Thymus (tissue), 11 donors: ENCODE data around the gene SAFB. TPM values are rescaled to one million over a fixed set of nuclear protein-coding genes. Genes with fewer than 3 reads are reported as not detected.
A peak's percentile ranks its signal among the peaks of the same experiment; 100 is the strongest.

Experiments
- DNase-seq, 9 donors: peaks; one replicate each; pipeline ENCODE4 v3.0.0-alpha.2; 2013; ENCODE audit warnings: low spot score in 9 of 9, low read depth in 6 of 9, missing footprints in 1 of 9
- H3K27ac ChIP-seq, 2 donors: one replicate each; pipeline ENCODE4 v1.5.1; 2013; ENCODE audit warnings: control low read depth in 1 of 2, low read depth in 1 of 2, low read length in 1 of 2, mild to moderate bottlenecking in 1 of 2, moderate library complexity in 1 of 2
- H3K27me3 ChIP-seq, 2 donors: one replicate each; pipeline ENCODE4 v1.5.1; 2013; ENCODE audit warnings: low read length in 1 of 2; ENCODE audit not compliant: control insufficient read depth in 2 of 2, insufficient read depth in 1 of 2
- H3K36me3 ChIP-seq, 2 donors: one replicate each; pipeline ENCODE4 v1.5.1; 2013; ENCODE audit warnings: low read length in 1 of 2, mild to moderate bottlenecking in 1 of 2, moderate library complexity in 1 of 2; ENCODE audit not compliant: control insufficient read depth in 2 of 2, insufficient read depth in 2 of 2
- H3K4me1 ChIP-seq, 2 donors: one replicate each; pipeline ENCODE4 v1.5.1; 2013; ENCODE audit warnings: low read length in 2 of 2; ENCODE audit not compliant: control insufficient read depth in 2 of 2, insufficient read depth in 2 of 2
- H3K4me3 ChIP-seq, 2 donors: one replicate each; pipeline ENCODE4 v1.5.1; 2013; ENCODE audit warnings: low read length in 2 of 2, control low read depth in 1 of 2, mild to moderate bottlenecking in 1 of 2
- H3K9me3 ChIP-seq, 2 donors: one replicate each; pipeline ENCODE4 v1.5.1; 2013; ENCODE audit warnings: low read length in 1 of 2, mild to moderate bottlenecking in 1 of 2; ENCODE audit not compliant: control insufficient read depth in 2 of 2, insufficient read depth in 1 of 2
- WGBS: extraction: QIAGEN DNeasy Blood & Tissue Kit; methylation state at CpG from one replicate; pipeline ENCODE4 v1.1.7; 2013; 5-methylcytosine and 5-hydroxymethylcytosine counted together
- polyA plus RNA-seq: library from polyadenylated mRNA; stranded (reverse); fragments of 200-250 nt; gene quantifications from one replicate; pipeline ENCODE4 v1.2.3, GENCODE V29; 2013
- total RNA-seq: library from RNA; stranded (reverse); fragments of 120-200 nt; gene quantifications from one replicate; pipeline ENCODE4 v1.2.4, GENCODE V29; 2013
- donor health status: healthy.

The SAFB gene
- total and polyA plus RNA-seq, 2 donors: 32.6 to 73.3 TPM

- no peak for DNase-seq
- no peaks in the 10 kb centered on the region for H3K27me3 ChIP-seq
- peaks cover 95 to 96% of the 10 kb centered on the region in 2 donors for H3K36me3 ChIP-seq
- no peak overlapping the region for H3K27ac ChIP-seq
- H3K4me1 ChIP-seq: no peaks in the 10 kb centered on the region
- no peak overlapping the region for H3K4me3 ChIP-seq
- no peaks in the 10 kb centered on the region for H3K9me3 ChIP-seq
- 99% methylated on average over 17 of the region's 17 CpGs for WGBS
These were observed 41.0 kb downstream of the SAFB start for GRCh38 chr19:5663904-5664303.

GRCh38 chr19:5664515-5664914, 41.6 kb downstream of the SAFB start:
- Histone ChIP-seq H3K36me3 (peaks cover 96% of the 10 kb centered on the region in 2 donors), H3K4me3 (no peak overlapping the region), H3K4me1 (no peaks in the 10 kb centered on the region), H3K27me3 (no peaks in the 10 kb centered on the region), H3K27ac (peak overlapping the region in 1 of 2 donors; percentile 33), H3K9me3 (no peaks in the 10 kb centered on the region)
- DNase-seq: no peak
- 97% methylated on average over 2 of the region's 2 CpGs for WGBS

- Histone ChIP-seq H3K4me3 (no peak overlapping the region), H3K27ac (no peak overlapping the region), H3K27me3 (no peaks in the 10 kb centered on the region), H3K4me1 (no peaks in the 10 kb centered on the region), H3K9me3 (no peaks in the 10 kb centered on the region), H3K36me3 (peaks cover 86 to 94% of the 10 kb centered on the region in 2 donors)
- WGBS: 91% methylated on average over 10 of the region's 10 CpGs
- no peak for DNase-seq
These were observed 43.1 kb downstream of the SAFB start for GRCh38 chr19:5665781-5666513.

GRCh38 chr19:5666921-5667610, 44.2 kb downstream of the SAFB start:
- Histone ChIP-seq H3K36me3 (peaks cover 78 to 91% of the 10 kb centered on the region in 2 donors), H3K4me1 (no peaks in the 10 kb centered on the region), H3K27ac (no peak overlapping the region), H3K9me3 (no peaks in the 10 kb centered on the region), H3K27me3 (no peaks in the 10 kb centered on the region), H3K4me3 (no peak overlapping the region)
- no peak for DNase-seq
- WGBS: 97% methylated on average over 26 of the region's 26 CpGs

- H3K4me3 ChIP-seq: no peak overlapping the region
- H3K27ac ChIP-seq: no peak overlapping the region
- peaks cover 74 to 84% of the 10 kb centered on the region in 2 donors for H3K36me3 ChIP-seq
- H3K27me3 ChIP-seq: no peaks in the 10 kb centered on the region
- H3K4me1 ChIP-seq: no peaks in the 10 kb centered on the region
- H3K9me3 ChIP-seq: no peaks in the 10 kb centered on the region
- DNase-seq: no peak
- 97% methylated on average over 22 of the region's 22 CpGs for WGBS
These were observed 44.9 kb downstream of the SAFB start for GRCh38 chr19:5667751-5668271.

- whole genome bisulfite sequencing: 97% methylated on average over 11 of the region's 11 CpGs
- Histone ChIP-seq H3K4me3 (no peak overlapping the region), H3K27me3 (no peaks in the 10 kb centered on the region), H3K27ac (no peak overlapping the region), H3K9me3 (no peaks in the 10 kb centered on the region), H3K4me1 (no peaks in the 10 kb centered on the region), H3K36me3 (peaks cover 61 to 70% of the 10 kb centered on the region in 2 donors)
- DNase-seq: no peak
These were observed 46.3 kb downstream of the SAFB start for GRCh38 chr19:5669212-5669611.

GRCh38 chr19:5671600-5671999, 48.7 kb downstream of the SAFB start:
- DNase-seq: no peak
- no peaks in the 10 kb centered on the region for H3K4me1 ChIP-seq
- peaks cover 37 to 51% of the 10 kb centered on the region in 2 donors for H3K36me3 ChIP-seq
- no peak overlapping the region for H3K27ac ChIP-seq
- no peaks in the 10 kb centered on the region for H3K9me3 ChIP-seq
- 96% methylated on average over 7 of the region's 7 CpGs for WGBS
- no peak overlapping the region for H3K4me3 ChIP-seq
- no peaks in the 10 kb centered on the region for H3K27me3 ChIP-seq

GRCh38 chr19:5672708-5673459, 50.0 kb downstream of the SAFB start:
- WGBS: 98% methylated on average over 13 of the region's 13 CpGs
- H3K27ac ChIP-seq: no peak overlapping the region
- no peaks in the 10 kb centered on the region for H3K27me3 ChIP-seq
- H3K4me1 ChIP-seq: no peaks in the 10 kb centered on the region
- peaks cover 24 to 39% of the 10 kb centered on the region in 2 donors for H3K36me3 ChIP-seq
- H3K4me3 ChIP-seq: no peak overlapping the region
- DNase-seq: no peak
- no peaks in the 10 kb centered on the region for H3K9me3 ChIP-seq

GRCh38 chr19:5673752-5674151, 50.9 kb downstream of the SAFB start:
- Histone ChIP-seq H3K4me3 (no peak overlapping the region), H3K27ac (no peak overlapping the region), H3K4me1 (no peaks in the 10 kb centered on the region), H3K27me3 (no peaks in the 10 kb centered on the region), H3K9me3 (no peaks in the 10 kb centered on the region), H3K36me3 (peaks cover 18 to 33% of the 10 kb centered on the region in 2 donors)
- 100% methylated on average over 1 of the region's 1 CpG for WGBS
- DNase-seq: no peak
